GM21381 (cell line): Measurements from ENCODE around the gene AAK1.
"Not testable (repeated sequence)": the region's sequence is repeated elsewhere in the genome, so short reads cannot be mapped to it uniquely, and the experiment has no call there.

Source experiments
- ATAC-seq: cut with Tn5 transposase; IDR thresholded peaks from one replicate; pipeline ENCODE4 v1.9.1; 2021; ENCODE audit warnings: mild to moderate bottlenecking, moderate library complexity; ENCODE audit not compliant: unreplicated experiment

AAK1 gene

GRCh38 chr2:69660637-69661036, 17.1 kb upstream of the AAK1 start:
- ATAC-seq = no peak

GRCh38 chr2:69659941-69660483, 16.5 kb upstream of the AAK1 start:
- no peak for ATAC-seq

GRCh38 chr2:69659349-69659748, 15.8 kb upstream of the AAK1 start:
- no peak for ATAC-seq

GRCh38 chr2:69652206-69652605, 8.7 kb upstream of the AAK1 start:
- ATAC-seq = no peak

- not testable (repeated sequence) for ATAC-seq
Observed at GRCh38 chr2:69647196-69647595, 3.7 kb upstream of the AAK1 start.

GRCh38 chr2:69646714-69647113, 3.2 kb upstream of the AAK1 start:
- ATAC-seq = no peak

- ATAC-seq = no peak
Observed at GRCh38 chr2:69645921-69646320, 2.4 kb upstream of the AAK1 start.

GRCh38 chr2:69645031-69645431, 1.5 kb upstream of the AAK1 start:
- no peak for ATAC-seq

GRCh38 chr2:69644506-69644979, 1.0 kb upstream of the AAK1 start:
- no peak for ATAC-seq

GRCh38 chr2:69642709-69643601, 584 bp downstream of the AAK1 start:
- ATAC-seq = no peak

- ATAC-seq = no peak
Observed at GRCh38 chr2:69641887-69642708, 1.4 kb downstream of the AAK1 start.

GRCh38 chr2:69641471-69641870, 2.1 kb downstream of the AAK1 start:
- ATAC-seq = no peak

- ATAC-seq = no peak
Observed at GRCh38 chr2:69639266-69639665, 4.3 kb downstream of the AAK1 start.

GRCh38 chr2:69638630-69639029, 4.9 kb downstream of the AAK1 start:
- no peak for ATAC-seq

- ATAC-seq = no peak
Observed at GRCh38 chr2:69637923-69638322, 5.6 kb downstream of the AAK1 start.

- no peak for ATAC-seq
Observed at GRCh38 chr2:69636395-69636794, 7.1 kb downstream of the AAK1 start.

GRCh38 chr2:69635432-69635831, 8.1 kb downstream of the AAK1 start:
- ATAC-seq = no peak

GRCh38 chr2:69634196-69634821, 9.2 kb downstream of the AAK1 start:
- no peak for ATAC-seq

- no peak for ATAC-seq
Observed at GRCh38 chr2:69631402-69631801, 12.1 kb downstream of the AAK1 start.

- no peak for ATAC-seq
Observed at GRCh38 chr2:69629921-69630608, 13.5 kb downstream of the AAK1 start.
